Mesendoderm (in vitro differentiated cells): Measurements from ENCODE around the gene CA10.

Experiments used
- DNase-seq: peaks from one replicate; pipeline ENCODE4 v3.0.0; 2013
- H2AK5ac ChIP-seq: 2 replicates; pipeline ENCODE4 v1.6.1; 2013; ENCODE audit warnings: low read length, inconsistent platforms
- H2BK120ac ChIP-seq: 2 replicates; pipeline ENCODE4 v1.6.1; 2013; ENCODE audit warnings: low read depth, mild to moderate bottlenecking, low read length, moderate library complexity, mixed read lengths
- H2BK15ac ChIP-seq: replicated peaks from 2 replicates; pipeline ENCODE4 v1.6.1; 2013; ENCODE audit warnings: low read depth, mild to moderate bottlenecking, moderate library complexity
- H2BK5ac ChIP-seq: 2 replicates; pipeline ENCODE4 v1.6.1; 2013; ENCODE audit warnings: low read length, inconsistent platforms
- H3K18ac ChIP-seq: 2 replicates; pipeline ENCODE4 v1.6.1; 2013; ENCODE audit warnings: mild to moderate bottlenecking, low read length, mixed read lengths
- H3K23ac ChIP-seq: one replicate; pipeline ENCODE4 v1.6.1; 2013; ENCODE audit warnings: low read length
- H3K27ac ChIP-seq: 2 replicates; pipeline ENCODE4 v1.5.1; 2013; ENCODE audit warnings: low read depth, mild to moderate bottlenecking, inconsistent platforms, low read length, moderate library complexity
- H3K27me3 ChIP-seq: 2 replicates; pipeline ENCODE4 v1.6.1; 2013; ENCODE audit warnings: low read length, control low read depth, mild to moderate bottlenecking, inconsistent platforms; ENCODE audit not compliant: insufficient read depth, poor library complexity
- H3K36me3 ChIP-seq: 2 replicates; pipeline ENCODE4 v1.6.1; 2013; ENCODE audit warnings: low read length, inconsistent platforms; ENCODE audit not compliant: control insufficient read depth, insufficient read depth
- H3K4ac ChIP-seq: one replicate; pipeline ENCODE4 v1.6.1; 2013; ENCODE audit warnings: low read depth, mild to moderate bottlenecking, low read length, moderate library complexity
- H3K4me1 ChIP-seq: 2 replicates; pipeline ENCODE4 v1.6.1; 2013; ENCODE audit warnings: low read depth, low read length, inconsistent platforms; ENCODE audit not compliant: control insufficient read depth
- H3K4me2 ChIP-seq: 2 replicates; pipeline ENCODE4 v1.6.1; 2013; ENCODE audit warnings: low read length
- H3K4me3 ChIP-seq: 2 replicates; pipeline ENCODE4 v1.5.1; 2013; ENCODE audit warnings: mild to moderate bottlenecking, low read length
- H3K56ac ChIP-seq: one replicate; pipeline ENCODE4 v1.6.1; 2013; ENCODE audit warnings: low read length
- H3K79me1 ChIP-seq: 2 replicates; pipeline ENCODE4 v1.6.1; 2013; ENCODE audit warnings: low read length, inconsistent platforms
- H3K79me2 ChIP-seq: 2 replicates; pipeline ENCODE4 v1.6.1; 2013; ENCODE audit warnings: mild to moderate bottlenecking, low read length; ENCODE audit not compliant: control insufficient read depth, insufficient read depth
- H3K9ac ChIP-seq: 2 replicates; pipeline ENCODE4 v1.6.1; 2013; ENCODE audit warnings: low read length, inconsistent platforms
- H4K5ac ChIP-seq: one replicate; pipeline ENCODE4 v1.6.1; 2013; ENCODE audit warnings: low read length
- H4K8ac ChIP-seq: one replicate; pipeline ENCODE4 v1.6.1; 2013; ENCODE audit warnings: low read depth, mild to moderate bottlenecking, control low read depth, low read length, moderate library complexity
- WGBS: extraction: QIAGEN DNeasy Blood & Tissue Kit; methylation state at CpG from one replicate; pipeline ENCODE4 v1.1.7; 2013; ENCODE audit warnings: low lambda C conversion rate, missing lambda C conversion rate; ENCODE audit not compliant: insufficient coverage; ENCODE audit errors: extremely low coverage; 5-methylcytosine and 5-hydroxymethylcytosine counted together

CA10 gene

DNA sequence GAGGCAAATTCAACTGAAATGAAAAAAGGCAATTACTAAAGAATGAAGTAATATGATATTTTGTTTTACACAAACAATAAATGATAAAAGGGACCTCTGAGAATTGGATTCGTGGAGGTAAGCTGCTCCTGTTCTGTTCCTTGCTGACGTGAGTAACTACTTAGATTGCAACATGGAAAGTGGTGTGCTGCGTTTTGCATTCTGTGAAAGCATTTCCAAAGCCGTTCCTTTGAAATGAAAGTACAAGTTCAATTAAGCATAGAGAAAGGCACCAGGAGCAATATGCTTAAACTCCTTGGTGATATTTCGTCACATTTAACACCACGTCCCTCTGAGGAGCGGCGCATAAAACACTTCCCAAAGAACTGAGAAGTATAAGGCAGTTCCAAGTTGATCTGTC is 516.5 kb downstream of the CA10 start:
- H2BK15ac ChIP-seq: no peak overlapping the region
- no peak overlapping the region for H3K56ac ChIP-seq
- H3K79me1 ChIP-seq: no peaks in the 10 kb centered on the region
- no peak overlapping the region for H2BK120ac ChIP-seq
- no peak overlapping the region for H4K5ac ChIP-seq
- H3K79me2 ChIP-seq: no peaks in the 10 kb centered on the region
- H3K4me2 ChIP-seq: no peak overlapping the region
- no peaks in the 10 kb centered on the region for H3K4me1 ChIP-seq
- H3K9ac ChIP-seq: no peak overlapping the region
- no peaks in the 10 kb centered on the region for H3K36me3 ChIP-seq
- H3K18ac ChIP-seq: no peak overlapping the region
- H3K27me3 ChIP-seq: no peaks in the 10 kb centered on the region
- H4K8ac ChIP-seq: no peak overlapping the region
- no peak overlapping the region for H3K23ac ChIP-seq
- DNase-seq: no peak
- no peak overlapping the region for H2AK5ac ChIP-seq
- no peak overlapping the region for H3K27ac ChIP-seq
- no peak overlapping the region for H3K4me3 ChIP-seq
- H3K4ac ChIP-seq: no peak overlapping the region
- WGBS: no CpG with 5 or more reads among the region's 8 CpGs
- no peak overlapping the region for H2BK5ac ChIP-seq

- H3K4me1 ChIP-seq: no peaks in the 10 kb centered on the region
- H4K5ac ChIP-seq: no peak overlapping the region
- H3K79me1 ChIP-seq: no peaks in the 10 kb centered on the region
- H3K4me2 ChIP-seq: no peak overlapping the region
- no peak overlapping the region for H4K8ac ChIP-seq
- H3K56ac ChIP-seq: no peak overlapping the region
- H2BK15ac ChIP-seq: no peak overlapping the region
- no peak overlapping the region for H3K9ac ChIP-seq
- H3K23ac ChIP-seq: no peak overlapping the region
- no peak overlapping the region for H2BK5ac ChIP-seq
- DNase-seq: peak; percentile 81
- H2AK5ac ChIP-seq: no peak overlapping the region
- H2BK120ac ChIP-seq: no peak overlapping the region
- no peak overlapping the region for H3K18ac ChIP-seq
- no CpG with 5 or more reads among the region's 4 CpGs for WGBS
- H3K4me3 ChIP-seq: no peak overlapping the region
- no peaks in the 10 kb centered on the region for H3K27me3 ChIP-seq
- no peaks in the 10 kb centered on the region for H3K79me2 ChIP-seq
- no peak overlapping the region for H3K27ac ChIP-seq
- no peak overlapping the region for H3K4ac ChIP-seq
- no peaks in the 10 kb centered on the region for H3K36me3 ChIP-seq
Observed at GRCh38 chr17:51640108-51640622, 518.3 kb downstream of the CA10 start.

- Histone ChIP-seq H4K8ac (no peak overlapping the region), H3K4me3 (no peak overlapping the region), H3K56ac (no peak overlapping the region), H4K5ac (no peak overlapping the region), H3K18ac (no peak overlapping the region), H2BK5ac (no peak overlapping the region), H3K27ac (no peak overlapping the region), H2BK15ac (no peak overlapping the region), H3K4ac (no peak overlapping the region), H3K79me1 (no peaks in the 10 kb centered on the region), H2AK5ac (no peak overlapping the region), H3K27me3 (no peaks in the 10 kb centered on the region), H3K36me3 (no peaks in the 10 kb centered on the region), H3K23ac (no peak overlapping the region), H3K79me2 (no peaks in the 10 kb centered on the region), H3K4me2 (no peak overlapping the region), H3K9ac (no peak overlapping the region), H3K4me1 (no peaks in the 10 kb centered on the region), H2BK120ac (no peak overlapping the region)
- no CpG with 5 or more reads among the region's 6 CpGs for WGBS
- no peak for DNase-seq
Observed at GRCh38 chr17:51638971-51639370, 519.5 kb downstream of the CA10 start.

DNA sequence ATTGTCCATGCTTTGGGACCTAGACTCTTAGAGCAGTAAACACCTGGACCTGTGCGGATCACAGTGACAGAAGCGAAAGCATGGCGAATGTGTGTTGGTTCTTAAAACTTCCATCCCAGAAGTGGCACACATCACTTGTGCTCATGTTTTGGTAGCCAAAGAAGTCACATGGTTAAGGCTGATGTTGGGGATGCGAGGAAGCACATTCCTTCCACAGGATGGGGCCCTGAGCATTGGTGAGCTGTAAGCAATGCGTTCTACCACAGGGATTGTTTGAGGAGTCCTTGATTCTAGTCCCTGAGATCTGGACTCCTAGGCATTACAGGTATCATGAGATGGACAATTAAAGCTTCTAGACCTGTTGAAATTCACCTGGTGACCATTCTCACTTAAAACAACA is 522.2 kb downstream of the CA10 start:
- Histone ChIP-seq H2BK120ac (no peak overlapping the region), H2AK5ac (no peak overlapping the region), H3K56ac (no peak overlapping the region), H3K9ac (no peak overlapping the region), H3K18ac (no peak overlapping the region), H2BK5ac (no peak overlapping the region), H3K4ac (no peak overlapping the region), H3K79me1 (no peaks in the 10 kb centered on the region), H3K4me1 (no peaks in the 10 kb centered on the region), H3K4me2 (no peak overlapping the region), H4K8ac (no peak overlapping the region), H3K27me3 (no peaks in the 10 kb centered on the region), H3K36me3 (no peaks in the 10 kb centered on the region), H3K4me3 (no peak overlapping the region), H3K23ac (no peak overlapping the region), H3K79me2 (no peaks in the 10 kb centered on the region), H3K27ac (no peak overlapping the region), H2BK15ac (no peak overlapping the region), H4K5ac (no peak overlapping the region)
- DNase-seq: peak; percentile 73
- no CpG with 5 or more reads among the region's 5 CpGs for WGBS

GRCh38 chr17:51630101-51630671 is 528.3 kb downstream of the CA10 start:
- Histone ChIP-seq H3K4me2 (no peak overlapping the region), H3K56ac (no peak overlapping the region), H3K23ac (no peak overlapping the region), H3K4ac (no peak overlapping the region), H3K79me1 (no peaks in the 10 kb centered on the region), H2BK120ac (no peak overlapping the region), H2BK15ac (no peak overlapping the region), H3K27ac (no peak overlapping the region), H3K4me1 (no peaks in the 10 kb centered on the region), H4K8ac (no peak overlapping the region), H2AK5ac (no peak overlapping the region), H3K9ac (no peak overlapping the region), H3K79me2 (no peaks in the 10 kb centered on the region), H3K27me3 (no peaks in the 10 kb centered on the region), H2BK5ac (no peak overlapping the region), H3K18ac (no peak overlapping the region), H3K36me3 (no peaks in the 10 kb centered on the region), H4K5ac (no peak overlapping the region), H3K4me3 (no peak overlapping the region)
- peak; percentile 47 for DNase-seq
- WGBS: no CpG with 5 or more reads among the region's 5 CpGs

DNA sequence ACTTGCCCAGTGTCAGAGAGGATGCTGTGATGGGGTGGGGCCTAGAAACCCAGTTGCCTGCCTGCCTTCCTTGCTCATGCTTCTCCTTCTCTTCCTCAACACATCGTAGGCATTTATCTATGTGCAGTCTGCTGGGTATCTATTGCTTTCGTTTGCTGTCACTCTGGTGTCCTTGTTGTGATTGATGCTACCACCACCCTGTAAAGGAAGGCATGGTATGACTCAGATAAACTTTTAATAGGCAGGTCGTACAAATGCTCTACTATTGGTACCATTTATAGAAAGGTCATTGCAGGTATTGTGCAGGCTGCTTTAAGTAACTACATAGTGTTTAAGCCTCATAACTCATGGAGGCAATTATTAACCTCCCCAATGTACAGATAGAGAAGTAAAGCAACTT is 529.3 kb downstream of the CA10 start:
- whole genome bisulfite sequencing: no CpG with 5 or more reads among the region's 3 CpGs
- H3K23ac ChIP-seq: no peak overlapping the region
- H3K4me3 ChIP-seq: no peak overlapping the region
- no peaks in the 10 kb centered on the region for H3K36me3 ChIP-seq
- no peak overlapping the region for H3K4ac ChIP-seq
- H4K5ac ChIP-seq: no peak overlapping the region
- no peak overlapping the region for H3K9ac ChIP-seq
- no peak overlapping the region for H3K4me2 ChIP-seq
- no peak overlapping the region for H3K27ac ChIP-seq
- H2BK15ac ChIP-seq: no peak overlapping the region
- no peaks in the 10 kb centered on the region for H3K4me1 ChIP-seq
- no peak overlapping the region for H3K18ac ChIP-seq
- no peak overlapping the region for H3K56ac ChIP-seq
- no peak overlapping the region for H2BK120ac ChIP-seq
- H3K79me1 ChIP-seq: no peaks in the 10 kb centered on the region
- no peaks in the 10 kb centered on the region for H3K79me2 ChIP-seq
- no peak overlapping the region for H4K8ac ChIP-seq
- H2AK5ac ChIP-seq: no peak overlapping the region
- H3K27me3 ChIP-seq: no peaks in the 10 kb centered on the region
- no peak for DNase-seq
- no peak overlapping the region for H2BK5ac ChIP-seq
